Erythroblast (primary cell): Measurements from ENCODE around the gene NFIB.

Experiments used
- GATA1 ChIP-seq: IDR thresholded peaks from 2 replicates; pipeline ENCODE4 v1.6.1; 2011; ENCODE audit warnings: low read depth, mild to moderate bottlenecking, control low read depth, low read length, moderate library complexity
- POLR2A ChIP-seq: IDR thresholded peaks from 2 replicates; pipeline ENCODE4 v1.6.1; 2011; ENCODE audit warnings: mild to moderate bottlenecking, low read length

- TF ChIP-seq POLR2A = no peak
- no peak for TF ChIP-seq GATA1
Measured at GRCh38 chr9:14085810-14086209, 228.1 kb downstream of the NFIB start.
